Endodermal cell (in vitro differentiated cells): ENCODE measurements around the gene ABTB2. TPM values are rescaled to one million over a fixed set of nuclear protein-coding genes. Genes with fewer than 3 reads are reported as not detected.

Experiments
- DNase-seq: peaks from one replicate; pipeline ENCODE4 v3.0.0-alpha.2; 2017
- H3K27ac ChIP-seq: 2 replicates; pipeline ENCODE4 v1.5.1; 2013; ENCODE audit warnings: mild to moderate bottlenecking, low read depth, low read length, moderate library complexity
- H3K27me3 ChIP-seq: 2 replicates; pipeline ENCODE4 v1.6.1; 2013; ENCODE audit warnings: mild to moderate bottlenecking, low read length, moderate library complexity; ENCODE audit not compliant: insufficient read depth, control insufficient read depth, poor library complexity, severe bottlenecking
- H3K36me3 ChIP-seq: 2 replicates; pipeline ENCODE4 v1.7.0; 2013; ENCODE audit warnings: mild to moderate bottlenecking, low read length, moderate library complexity; ENCODE audit not compliant: control insufficient read depth, insufficient read depth
- H3K4me1 ChIP-seq: one replicate; pipeline ENCODE4 v1.7.0; 2013; ENCODE audit warnings: low read length; ENCODE audit not compliant: control insufficient read depth, insufficient read depth
- H3K4me3 ChIP-seq: 2 replicates; pipeline ENCODE4 v1.5.1; 2013; ENCODE audit warnings: mild to moderate bottlenecking, low read length, moderate library complexity
- H3K9ac ChIP-seq: 2 replicates; pipeline ENCODE4 v1.6.1; 2013; ENCODE audit warnings: mild to moderate bottlenecking, low read length, moderate library complexity; ENCODE audit not compliant: poor library complexity, severe bottlenecking; ENCODE audit errors: extremely low read depth
- H3K9me3 ChIP-seq: 2 replicates; pipeline ENCODE4 v1.6.1; 2013; ENCODE audit warnings: mild to moderate bottlenecking, low read length, moderate library complexity; ENCODE audit not compliant: control insufficient read depth
- H3K27ac Mint-ChIP-seq: 2 replicates; pipeline ENCODE4 v1.8.0; 2020; ENCODE audit warnings: mixed read lengths
- H3K27me3 Mint-ChIP-seq: 2 replicates; pipeline ENCODE4 v1.8.0; 2021; ENCODE audit warnings: mild to moderate bottlenecking, mixed read lengths; ENCODE audit not compliant: insufficient read depth
- H3K36me3 Mint-ChIP-seq: 2 replicates; pipeline ENCODE4 v1.8.0; 2020; ENCODE audit warnings: low read depth, mixed read lengths
- H3K4me1 Mint-ChIP-seq: 2 replicates; pipeline ENCODE4 v1.8.0; 2020; ENCODE audit warnings: mixed read lengths
- H3K4me3 Mint-ChIP-seq: 2 replicates; pipeline ENCODE4 v1.8.0; 2020; ENCODE audit warnings: mild to moderate bottlenecking, moderate library complexity, mixed read lengths
- H3K9me3 Mint-ChIP-seq: 2 replicates; pipeline ENCODE4 v1.8.0; 2020; ENCODE audit warnings: mild to moderate bottlenecking, mixed read lengths
- CTCF ChIP-seq: fragments of 200-600 bp; sonication (generic); conservative IDR thresholded peaks from 2 replicates; pipeline ENCODE4 v1.5.0; 2021; ENCODE audit warnings: antibody characterized with exemption, mild to moderate bottlenecking
- WGBS, 2 experiments: methylation state at CpG; one replicate each; pipeline versions ENCODE4 v1.1.5 to v1.1.7; 2013; ENCODE audit warnings: missing lambda C conversion rate in 2 of 2, mixed read lengths in 1 of 2; ENCODE audit not compliant: insufficient coverage in 1 of 2, insufficient read length in 1 of 2; 5-methylcytosine and 5-hydroxymethylcytosine counted together
- total RNA-seq, 2 donors: library from RNA; stranded (reverse); fragmentation: NEBNext Ultra II Directional in 1 of 2; extraction: Animal tissue kit (Norgen Biotek cat#: 25700) in 1 of 2; gene quantifications; 2 replicates in 1 of 2; 3 replicates in 1 of 2; pipeline ENCODE4 v1.2.1, GENCODE V29; 2021

The ABTB2 gene
- total RNA-seq, 2 donors from 2014 or later = 2.9 to 5.2 TPM

- no peaks in the 10 kb centered on the region for H3K9me3 ChIP-seq
- H3K36me3 ChIP-seq = peaks cover 3% of the 10 kb centered on the region
- Mint-ChIP-seq H3K4me1 (peaks cover 23% of the 10 kb centered on the region), H3K9me3 (no peaks in the 10 kb centered on the region), H3K27ac (no peak overlapping the region), H3K27me3 (peaks cover 6% of the 10 kb centered on the region), H3K36me3 (no peaks in the 10 kb centered on the region), H3K4me3 (no peak overlapping the region)
- H3K27me3 ChIP-seq = no peaks in the 10 kb centered on the region
- no peak for TF ChIP-seq CTCF
- H3K4me3 ChIP-seq = no peak overlapping the region
- peaks cover 6% of the 10 kb centered on the region for H3K4me1 ChIP-seq
- DNase-seq = no peak
- no peak overlapping the region for H3K27ac ChIP-seq
- H3K9ac ChIP-seq = no peak overlapping the region
- 83 to 97% methylated on average over 8 to 11 of the region's 11 CpGs for WGBS, 2 experiments
Observed at GRCh38 chr11:34208266-34209135, 149.3 kb downstream of the ABTB2 start.

- no peak overlapping the region for H3K27ac ChIP-seq
- no peak for DNase-seq
- no peak overlapping the region for H3K4me3 Mint-ChIP-seq
- H3K27me3 Mint-ChIP-seq = peaks cover 6% of the 10 kb centered on the region
- no peak overlapping the region for H3K9ac ChIP-seq
- no peak overlapping the region for H3K27ac Mint-ChIP-seq
- no peak overlapping the region for H3K4me3 ChIP-seq
- H3K36me3 Mint-ChIP-seq = no peaks in the 10 kb centered on the region
- H3K36me3 ChIP-seq = peaks cover 12% of the 10 kb centered on the region
- WGBS, 2 experiments = 86 to 100% methylated on average over 1 to 5 of the region's 5 CpGs
- H3K4me1 ChIP-seq = peaks cover 6% of the 10 kb centered on the region
- H3K27me3 ChIP-seq = no peaks in the 10 kb centered on the region
- TF ChIP-seq CTCF = no peak
- H3K4me1 Mint-ChIP-seq = peaks cover 22% of the 10 kb centered on the region
- H3K9me3 Mint-ChIP-seq = no peaks in the 10 kb centered on the region
- no peaks in the 10 kb centered on the region for H3K9me3 ChIP-seq
Observed at GRCh38 chr11:34207487-34208180, 150.2 kb downstream of the ABTB2 start.

- H3K4me1 Mint-ChIP-seq = peaks cover 18% of the 10 kb centered on the region
- no peak overlapping the region for H3K4me3 Mint-ChIP-seq
- H3K4me1 ChIP-seq = peaks cover 6% of the 10 kb centered on the region
- WGBS, 2 experiments = 59 to 70% methylated on average over 2 to 6 of the region's 6 CpGs
- H3K9me3 ChIP-seq = no peaks in the 10 kb centered on the region
- no peak overlapping the region for H3K4me3 ChIP-seq
- no peaks in the 10 kb centered on the region for H3K9me3 Mint-ChIP-seq
- TF ChIP-seq CTCF = no peak
- H3K27me3 Mint-ChIP-seq = peaks cover 6% of the 10 kb centered on the region
- peaks cover 12% of the 10 kb centered on the region for H3K36me3 ChIP-seq
- peak overlapping the region; percentile 73 for H3K27ac ChIP-seq
- no peaks in the 10 kb centered on the region for H3K27me3 ChIP-seq
- no peaks in the 10 kb centered on the region for H3K36me3 Mint-ChIP-seq
- H3K27ac Mint-ChIP-seq = no peak overlapping the region
- DNase-seq = no peak
- H3K9ac ChIP-seq = no peak overlapping the region
Observed at GRCh38 chr11:34206407-34207300, 151.2 kb downstream of the ABTB2 start.
